HG02610 (cell line): Measurements from ENCODE around the gene MRPL50.

Experiments used
- ATAC-seq: cut with Tn5 transposase; IDR thresholded peaks from one replicate; pipeline ENCODE4 v1.9.1; 2021; ENCODE audit warnings: mild to moderate bottlenecking, moderate library complexity; ENCODE audit not compliant: unreplicated experiment

The MRPL50 gene

DNA sequence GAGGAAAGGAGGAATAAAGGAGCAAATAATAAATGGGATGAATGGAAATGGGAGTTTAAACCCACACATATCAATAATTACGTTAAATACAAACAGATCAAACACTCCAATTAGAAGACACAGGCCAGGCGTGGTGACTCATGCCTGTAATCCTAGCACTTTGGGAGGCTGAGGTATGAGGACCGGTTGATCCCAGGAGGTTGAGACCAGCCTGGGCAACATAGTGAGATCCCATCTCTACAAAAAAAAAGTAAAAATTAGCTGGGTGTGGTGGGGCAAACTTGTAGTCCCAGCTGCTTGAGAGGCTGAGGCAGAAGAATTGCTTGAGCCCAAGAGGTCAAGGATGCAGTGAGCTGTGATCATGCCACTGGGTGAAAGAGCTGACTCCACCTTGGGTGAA lies 17.3 kb downstream of the MRPL50 start:
- ATAC-seq, result no peak

DNA sequence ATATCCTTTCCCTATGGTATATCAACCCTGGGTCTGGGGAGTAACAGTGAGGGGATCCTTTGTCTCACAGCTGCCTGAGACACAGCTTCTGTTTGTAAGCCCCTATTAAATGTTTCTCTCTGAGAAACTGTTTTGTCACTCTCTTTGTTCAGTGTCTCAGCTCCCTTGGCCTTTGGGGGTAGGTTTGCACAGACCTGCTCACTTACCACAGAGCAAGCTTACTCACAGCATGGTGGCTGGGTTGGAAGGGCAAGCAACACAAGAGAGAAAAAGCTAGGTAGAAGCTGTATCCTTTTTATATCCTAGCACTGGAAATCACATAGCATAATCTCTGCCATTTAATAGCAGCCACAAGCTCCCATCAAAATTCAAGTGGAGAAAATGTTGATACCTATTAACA lies 18.1 kb downstream of the MRPL50 start:
- no peak for ATAC-seq

DNA sequence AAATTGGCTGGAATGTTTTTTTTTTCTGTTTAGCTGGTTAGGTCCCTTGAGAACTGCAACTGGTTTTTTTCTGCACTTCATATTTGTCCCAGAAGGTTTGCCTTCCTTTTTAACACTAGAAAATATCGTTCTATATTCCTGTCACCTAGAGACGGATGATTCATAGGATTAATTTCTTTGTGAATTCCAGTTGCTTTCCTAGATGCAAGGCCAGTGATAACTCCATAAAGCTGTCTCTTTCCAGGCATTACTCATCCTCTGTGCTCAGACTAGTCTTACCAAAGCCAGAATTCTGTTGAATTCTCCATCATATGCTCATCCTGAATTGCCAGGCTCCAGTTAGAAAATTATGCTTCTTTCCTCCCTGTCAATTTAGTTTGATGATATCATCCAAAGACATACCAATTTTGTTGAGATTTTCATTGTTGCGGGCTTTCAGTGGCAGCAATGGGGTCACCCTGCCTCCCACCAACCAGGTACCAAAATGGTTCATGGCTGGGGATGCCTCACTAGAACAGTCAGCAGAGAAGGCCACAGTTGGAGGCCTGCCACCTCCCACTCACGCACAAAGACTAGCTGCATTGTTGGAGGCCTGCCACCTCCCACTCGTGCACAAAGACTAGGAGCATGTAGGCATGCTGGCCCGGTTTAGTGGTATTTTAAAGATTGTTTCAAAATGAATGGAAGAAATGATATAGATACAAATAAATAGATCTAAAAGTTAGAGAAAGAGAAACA lies 22.1 kb downstream of the MRPL50 start:
- ATAC-seq, result no peak

DNA sequence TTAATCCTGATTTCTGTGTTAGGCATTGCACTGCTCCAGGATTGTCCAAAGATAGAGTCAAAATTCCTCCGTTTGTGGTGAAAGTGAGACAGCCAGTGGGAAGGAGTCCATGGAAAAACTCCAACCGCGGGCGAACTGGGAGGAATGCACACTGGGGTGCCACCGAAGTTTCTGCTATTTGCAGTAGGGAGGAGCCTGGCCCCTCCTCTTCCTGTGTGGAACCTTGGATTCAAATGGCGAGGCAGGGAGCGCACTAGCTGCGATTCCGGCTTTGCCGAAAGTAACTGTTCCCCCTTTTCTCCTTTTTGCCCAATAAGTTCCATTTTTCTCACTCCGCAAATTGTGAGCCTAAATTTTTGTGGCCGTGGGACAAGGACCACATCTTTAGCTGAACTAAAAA lies 22.9 kb downstream of the MRPL50 start:
- no peak for ATAC-seq

DNA sequence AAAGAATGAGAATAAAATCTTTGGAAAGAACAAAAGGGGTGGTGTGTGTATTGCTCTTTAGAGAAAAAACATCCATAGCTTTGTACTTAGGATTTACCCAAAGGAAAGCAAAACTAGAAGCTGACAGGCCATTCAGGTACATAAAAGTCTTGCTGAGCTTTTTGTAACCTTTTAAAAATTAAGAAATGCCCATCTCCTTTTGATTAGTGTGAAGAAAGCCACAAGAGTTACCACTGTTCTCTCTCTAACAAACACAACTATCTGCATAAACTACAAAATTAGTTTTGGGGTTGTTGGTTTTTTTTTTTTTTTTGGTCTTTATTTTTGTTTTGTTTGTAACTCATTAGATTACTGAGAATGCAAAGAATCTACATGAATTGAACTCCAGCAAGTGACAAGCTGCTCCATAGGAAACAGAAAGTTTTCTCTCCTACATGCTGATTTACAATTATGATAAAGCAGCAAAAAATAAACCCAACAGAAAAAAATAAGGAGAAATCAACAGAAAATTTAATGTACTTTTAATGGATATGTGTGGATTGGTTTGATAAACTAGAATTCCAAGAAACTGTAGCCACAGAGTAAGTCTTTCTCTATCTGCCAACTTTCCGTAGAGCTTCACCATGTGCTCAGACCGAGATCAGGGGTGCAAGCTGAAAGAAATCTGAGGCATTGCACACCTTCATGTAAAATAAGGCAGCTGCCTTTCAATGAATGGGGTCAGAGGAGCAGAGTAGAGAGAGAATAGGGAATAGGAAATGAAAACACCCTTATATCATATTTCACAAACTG lies 25.9 kb downstream of the MRPL50 start:
- no peak for ATAC-seq

DNA sequence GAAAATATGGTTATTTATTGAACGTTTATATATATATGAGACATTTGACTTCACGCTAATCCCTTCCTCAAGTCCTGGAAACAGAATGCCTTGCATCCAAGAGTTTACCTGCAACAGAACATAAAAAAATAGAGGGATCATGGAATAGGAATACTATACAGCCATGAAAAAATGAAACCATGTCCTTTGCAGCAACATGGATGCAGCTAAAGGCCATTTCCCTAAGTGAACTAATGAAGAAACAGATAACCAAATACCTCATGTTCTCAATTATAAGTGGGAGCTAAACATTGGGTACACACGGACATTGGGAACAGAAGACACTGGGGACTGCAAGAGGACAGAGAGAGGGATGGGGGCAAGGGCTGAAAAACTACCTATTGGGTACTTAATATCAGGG lies 26.6 kb downstream of the MRPL50 start:
- no peak for ATAC-seq

DNA sequence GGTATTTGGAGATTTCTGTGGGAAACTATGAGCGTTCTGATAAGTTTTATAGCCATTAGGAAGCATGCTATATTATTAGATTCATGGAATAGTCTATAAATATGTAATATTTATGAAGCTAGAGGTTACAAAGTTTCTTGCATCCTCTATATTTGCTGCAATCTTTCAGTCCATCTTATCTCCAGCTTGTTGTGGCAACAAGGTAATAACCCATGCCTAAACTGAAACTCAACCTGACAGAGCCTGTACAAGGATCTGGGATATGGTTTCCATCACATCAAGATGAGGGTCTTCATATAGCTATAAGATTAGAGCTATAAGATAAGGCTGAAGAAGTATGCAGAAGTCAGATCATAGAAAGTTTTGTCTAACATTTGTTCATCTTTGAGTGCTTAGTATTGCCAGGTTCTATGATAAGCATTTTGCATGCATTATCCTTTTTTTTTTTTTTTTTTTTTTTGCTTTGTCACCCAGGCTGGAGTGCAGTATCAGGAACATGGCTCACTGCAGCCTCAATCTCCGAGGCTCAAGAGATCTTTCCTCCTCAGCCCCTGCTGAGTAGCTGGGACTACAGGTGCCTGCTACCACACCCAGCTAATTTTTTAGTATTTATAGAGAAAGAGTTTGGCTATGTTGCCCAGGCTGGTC lies 28.4 kb downstream of the MRPL50 start:
- no peak for ATAC-seq

DNA sequence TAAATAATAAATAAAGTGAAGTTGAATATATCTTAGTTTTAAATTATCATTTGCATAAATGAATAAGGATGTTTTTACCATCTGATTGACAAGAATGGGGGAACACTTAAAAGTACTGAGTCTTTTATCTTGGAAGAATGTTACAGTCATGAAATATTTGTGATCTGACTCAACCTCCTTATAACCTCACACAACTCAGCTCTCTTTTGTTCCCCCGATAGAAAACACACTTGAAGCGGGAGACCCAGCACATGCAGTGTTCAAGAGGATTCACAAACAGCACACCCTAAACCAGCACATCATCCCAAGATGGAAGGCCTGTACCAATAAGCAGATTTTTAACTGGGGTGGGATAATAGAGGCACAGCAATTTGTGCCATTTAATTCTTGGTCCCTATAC lies 29.1 kb downstream of the MRPL50 start:
- ATAC-seq, result no peak

DNA sequence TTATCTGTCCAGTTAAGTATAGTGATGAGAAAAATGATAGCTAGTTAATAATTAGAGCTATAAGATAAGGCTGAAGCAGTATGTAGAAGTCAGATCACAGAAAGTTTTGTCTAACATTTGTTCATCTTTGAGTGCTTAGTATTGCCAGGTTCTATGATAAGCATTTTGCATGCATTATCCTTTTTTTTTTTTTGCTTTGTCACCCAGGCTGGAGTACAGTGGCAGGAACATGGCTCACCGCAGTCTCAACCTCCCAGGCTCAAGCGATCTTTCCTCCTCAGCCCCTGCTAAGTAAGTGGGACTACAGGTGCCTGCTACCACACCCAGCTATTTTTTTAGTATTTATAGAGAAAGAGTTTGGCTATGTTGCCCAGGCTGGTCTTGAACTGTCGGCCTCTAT lies 31.1 kb downstream of the MRPL50 start:
- no peak for ATAC-seq

DNA sequence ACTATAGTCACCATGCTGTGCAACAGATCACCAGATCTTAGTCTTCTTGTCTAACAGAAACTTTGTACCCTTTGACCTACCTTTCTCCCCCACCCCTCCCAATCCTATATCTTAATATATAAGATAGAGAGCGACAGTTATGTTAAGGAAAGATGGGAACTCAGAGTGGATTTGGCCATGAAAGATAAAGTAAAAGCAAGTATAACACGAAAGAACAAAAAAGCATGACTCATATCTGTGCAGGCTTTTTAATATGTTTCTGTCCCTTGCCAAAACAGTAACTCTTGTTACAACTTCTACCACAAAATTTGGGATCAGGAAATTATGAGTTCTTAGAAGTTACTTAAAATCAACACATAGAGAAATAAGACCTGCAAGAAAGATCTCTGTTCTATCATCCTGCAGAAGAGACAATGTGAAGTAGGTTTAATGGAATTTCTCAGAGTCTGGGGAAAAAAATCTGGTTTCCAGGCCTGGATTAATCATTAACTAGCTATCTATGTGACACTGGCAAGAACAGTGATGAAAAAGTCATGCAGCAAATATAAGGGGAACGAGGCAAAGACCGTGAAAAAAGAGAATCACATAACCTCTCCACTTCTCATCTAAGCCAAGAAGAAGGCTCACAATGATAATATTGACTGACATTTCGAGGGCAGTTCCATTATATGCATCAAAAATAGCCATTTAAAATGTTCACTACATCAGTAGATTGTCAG lies 32.2 kb downstream of the MRPL50 start:
- ATAC-seq, result no peak

DNA sequence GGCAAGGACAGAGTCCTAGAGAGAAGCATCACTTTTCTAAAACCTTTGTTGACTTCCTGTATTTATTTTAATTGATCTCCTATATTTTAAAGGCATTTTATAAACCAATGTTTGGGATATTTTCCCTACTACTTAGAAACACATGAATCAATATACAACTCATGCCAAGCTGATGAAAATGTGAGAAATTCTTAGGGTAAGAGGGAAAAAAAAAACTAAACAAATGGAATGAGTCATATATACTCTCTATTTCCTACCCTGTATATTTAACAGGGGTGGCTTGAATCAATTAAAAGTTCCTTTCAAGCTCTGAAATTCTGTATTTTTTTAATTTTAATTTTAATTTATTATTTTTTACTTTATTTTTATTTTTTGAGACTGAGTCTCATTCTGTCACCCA lies 33.2 kb downstream of the MRPL50 start:
- no peak for ATAC-seq

DNA sequence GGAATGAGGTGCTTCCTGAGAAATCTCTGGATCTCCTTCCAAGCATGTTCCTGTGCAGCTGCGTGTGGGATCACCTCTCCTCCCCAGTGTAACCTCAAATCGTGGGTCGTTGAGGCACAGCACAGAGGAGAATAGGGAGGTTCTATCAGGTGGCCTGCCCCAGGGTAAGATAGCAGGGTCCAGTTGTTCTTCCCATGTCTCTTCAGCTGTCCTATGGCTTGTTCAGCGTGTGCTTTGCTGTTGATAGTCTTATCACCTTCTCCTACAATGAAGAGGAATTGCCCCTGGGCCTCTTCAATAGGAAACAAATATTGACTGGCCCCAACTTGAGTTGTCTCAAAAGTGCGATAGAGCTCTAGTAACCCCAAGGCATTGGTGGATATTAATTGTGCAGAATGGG lies 36.0 kb downstream of the MRPL50 start:
- ATAC-seq, result no peak

DNA sequence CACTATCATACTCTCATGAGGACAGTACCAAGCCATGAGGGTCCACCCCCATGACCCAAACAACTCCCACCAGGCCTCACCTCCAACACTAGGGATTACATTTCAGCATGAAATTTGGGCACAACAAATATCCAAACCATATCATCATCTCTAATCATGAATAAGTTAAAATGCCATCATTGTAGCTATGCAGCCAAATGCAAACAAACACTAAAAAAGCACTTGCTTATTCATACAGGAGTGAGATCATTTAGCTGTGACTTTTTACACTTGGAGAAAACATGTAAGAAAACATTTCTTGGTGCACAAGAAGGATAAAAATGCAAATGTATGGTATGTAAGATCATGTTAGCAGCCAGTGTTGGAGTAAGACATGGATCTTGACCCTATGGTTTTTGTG lies 37.8 kb downstream of the MRPL50 start:
- ATAC-seq, result no peak

DNA sequence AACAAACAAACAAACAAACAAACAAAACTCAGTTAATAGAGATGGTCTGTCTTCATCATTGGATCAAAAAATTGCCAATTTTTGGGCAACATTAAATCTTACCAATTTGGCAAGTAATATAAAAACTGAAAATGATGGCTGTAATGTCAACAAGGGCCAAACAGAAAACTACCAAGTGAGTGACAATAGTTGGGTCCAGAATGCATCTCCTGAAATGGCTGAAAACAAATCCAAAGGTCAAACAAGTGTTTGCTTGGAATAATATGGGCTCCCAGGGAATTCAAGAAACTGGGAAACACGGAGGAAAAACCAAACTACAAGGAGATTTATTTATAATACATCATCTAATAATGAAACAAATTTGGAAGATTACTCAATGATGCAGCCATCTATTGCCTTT lies 38.7 kb downstream of the MRPL50 start:
- ATAC-seq, result no peak

DNA sequence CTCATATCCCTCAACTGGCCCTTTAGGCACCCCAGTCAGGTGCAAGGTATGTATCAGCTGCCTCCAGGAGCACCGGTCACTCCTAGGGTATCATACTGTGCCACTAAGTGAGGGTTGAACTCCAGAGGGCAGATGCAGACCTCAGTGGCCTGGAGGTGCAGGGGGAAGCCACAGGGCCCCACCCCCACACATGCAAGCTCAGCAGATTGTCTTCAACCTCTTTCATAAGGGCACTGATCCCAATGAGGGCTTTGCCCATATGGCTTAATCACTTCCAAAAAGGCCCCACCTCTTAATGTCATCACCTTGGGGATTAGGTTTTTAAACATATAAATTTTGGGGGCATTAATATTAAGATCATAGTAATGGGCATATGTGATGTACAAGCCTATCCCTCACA lies 41.8 kb downstream of the MRPL50 start:
- no peak for ATAC-seq

DNA sequence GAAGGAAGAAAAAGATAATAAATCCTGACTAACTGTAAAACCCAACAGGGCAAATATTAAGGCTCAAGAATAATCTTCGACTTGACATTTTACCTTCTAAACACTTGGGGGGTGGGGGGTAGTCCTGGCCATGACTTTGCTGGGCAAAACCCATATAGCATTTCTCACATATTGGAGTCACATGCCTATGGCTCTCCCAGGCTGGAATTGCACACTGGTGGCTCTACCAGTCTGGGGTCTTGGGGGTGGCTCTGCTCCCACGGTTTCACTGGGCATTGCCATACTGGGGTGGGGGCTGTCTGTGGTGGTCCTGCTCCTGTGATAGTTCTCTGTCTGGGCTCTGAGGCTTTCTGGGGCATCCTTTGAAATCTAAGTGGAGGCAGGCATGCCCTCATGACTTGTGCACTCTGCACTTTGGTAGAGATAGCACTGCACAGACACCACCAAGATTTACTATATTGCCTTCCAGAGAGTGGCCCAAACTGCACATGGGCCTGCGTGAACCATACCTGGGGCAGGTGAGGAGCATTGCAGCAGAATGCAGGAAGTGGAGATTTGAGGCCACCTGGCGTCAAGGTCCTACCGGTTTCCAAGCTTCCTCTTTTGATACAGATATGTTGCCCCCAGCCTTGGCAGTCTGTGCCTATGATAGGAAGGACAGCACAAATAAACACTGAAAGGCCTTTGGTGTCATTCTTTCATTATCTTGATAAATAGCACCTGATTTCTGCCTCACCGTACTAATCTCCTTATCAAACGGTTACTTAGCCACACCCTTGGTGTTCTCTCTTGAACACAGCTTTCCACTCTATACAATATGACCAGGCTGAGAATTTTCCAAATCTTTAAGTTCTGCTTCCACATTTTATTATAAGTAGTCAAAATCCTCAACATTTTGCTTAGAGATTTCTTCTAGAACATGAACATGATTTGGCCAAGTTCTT lies 43.4 kb downstream of the MRPL50 start:
- ATAC-seq, result no peak

DNA sequence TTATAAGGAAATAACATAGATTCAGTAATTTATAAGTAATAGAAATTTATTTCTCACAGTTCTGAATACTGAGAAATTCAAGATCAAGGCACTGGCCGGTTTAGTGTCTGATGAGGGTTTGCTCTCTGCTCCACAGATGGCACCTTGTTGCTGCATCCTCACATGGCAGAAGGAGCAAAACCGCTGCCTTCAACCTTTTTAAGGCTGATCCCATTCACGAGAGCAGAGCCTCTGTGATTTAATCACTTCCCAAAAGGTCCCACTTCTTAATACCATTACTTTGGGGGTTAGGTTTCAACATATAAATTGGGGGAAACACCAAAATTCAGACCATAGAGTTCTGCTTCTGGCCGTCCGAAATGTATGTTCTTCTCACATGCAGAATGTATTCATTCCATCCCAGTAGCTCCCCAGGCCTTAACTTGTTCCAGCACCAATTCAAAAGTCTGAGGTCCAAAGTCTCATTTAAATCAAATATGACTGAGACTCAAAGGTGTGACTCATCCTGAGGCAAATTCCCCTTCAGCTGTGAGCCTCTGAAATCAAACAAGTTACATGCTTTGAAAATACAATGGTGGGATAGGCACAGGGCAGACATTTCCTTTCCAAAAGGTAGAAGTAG lies 44.2 kb downstream of the MRPL50 start:
- no peak for ATAC-seq

DNA sequence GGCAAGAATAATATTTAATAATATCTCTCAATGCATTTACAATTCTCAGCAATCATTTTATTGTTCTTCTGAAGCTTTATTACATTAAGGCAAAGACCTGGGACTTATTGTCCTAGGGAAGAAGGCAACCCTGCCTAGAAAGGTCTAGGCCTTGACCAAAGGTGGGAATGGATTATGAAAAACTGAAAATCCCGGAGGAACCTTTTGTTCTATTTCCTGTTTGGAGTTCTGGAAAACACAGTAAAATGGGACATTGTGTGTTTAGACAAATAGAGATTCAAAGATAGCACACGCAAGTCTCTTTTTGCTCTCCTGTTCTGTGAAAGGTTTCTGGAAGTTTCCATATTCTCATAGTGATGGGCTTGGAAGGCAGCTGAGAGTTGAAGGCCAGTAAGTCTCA lies 44.7 kb downstream of the MRPL50 start:
- ATAC-seq, result no peak

DNA sequence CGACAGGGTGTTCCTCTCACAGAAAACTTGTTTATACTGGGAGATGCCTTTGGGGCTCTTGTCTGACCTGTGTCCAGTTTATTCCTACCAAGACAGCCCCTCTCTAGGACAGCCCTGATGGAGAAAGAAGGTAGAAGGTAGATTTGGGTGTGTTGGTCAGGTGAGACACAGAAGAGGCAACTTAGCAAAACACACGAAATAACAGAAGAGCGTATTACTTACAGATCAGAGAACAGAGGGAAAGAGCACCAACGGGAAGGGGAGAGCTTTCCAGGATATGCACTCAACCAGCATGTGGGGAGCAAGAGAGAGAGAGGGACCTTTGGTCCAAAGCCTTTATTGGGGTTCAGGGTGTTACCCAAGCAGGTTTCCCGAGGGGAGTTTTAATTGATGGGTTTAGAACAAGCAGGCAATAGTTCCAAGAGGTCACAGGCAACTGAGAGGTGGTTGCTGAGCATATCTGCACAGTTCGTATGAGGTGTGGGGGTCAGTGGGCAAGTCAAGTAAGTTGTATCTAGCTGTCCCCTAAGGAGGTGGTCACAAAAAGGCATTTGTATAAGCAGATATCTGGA lies 45.4 kb downstream of the MRPL50 start:
- no peak for ATAC-seq

DNA sequence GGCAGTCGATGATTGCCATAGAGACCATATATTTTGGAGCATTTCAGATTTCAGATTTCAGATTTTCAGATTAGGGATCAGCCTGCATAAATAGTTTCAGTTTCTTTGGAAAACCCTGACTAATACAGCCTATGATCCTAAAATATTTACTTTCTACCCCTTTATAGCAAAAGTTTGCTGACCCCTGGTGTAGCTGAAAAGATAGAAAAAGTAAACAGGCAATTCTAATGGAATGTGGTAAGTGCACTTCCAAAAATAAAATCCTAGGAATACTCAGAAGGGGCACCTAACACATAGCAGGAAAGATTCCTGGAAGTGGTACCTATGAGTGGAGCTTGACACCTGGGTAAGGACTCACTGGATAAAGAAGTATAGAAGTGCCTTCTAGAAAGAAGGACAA lies 48.1 kb downstream of the MRPL50 start:
- no peak for ATAC-seq
